HG02870 (cell line): ENCODE measurements around the gene LILRA6.
"Not testable (repeated sequence)": the region's sequence is repeated elsewhere in the genome, so short reads cannot be mapped to it uniquely, and the experiment has no call there.

Experiments used
- ATAC-seq: cut with Tn5 transposase; IDR thresholded peaks from one replicate; pipeline ENCODE4 v1.9.1; 2021; ENCODE audit warnings: mild to moderate bottlenecking, moderate library complexity; ENCODE audit not compliant: unreplicated experiment

Gene LILRA6

GRCh38 chr19:54233941-54234340 is 8.6 kb downstream of the LILRA6 start:
- ATAC-seq: no peak

GRCh38 chr19:54231077-54231931 is 11.3 kb downstream of the LILRA6 start:
- no peak for ATAC-seq

DNA sequence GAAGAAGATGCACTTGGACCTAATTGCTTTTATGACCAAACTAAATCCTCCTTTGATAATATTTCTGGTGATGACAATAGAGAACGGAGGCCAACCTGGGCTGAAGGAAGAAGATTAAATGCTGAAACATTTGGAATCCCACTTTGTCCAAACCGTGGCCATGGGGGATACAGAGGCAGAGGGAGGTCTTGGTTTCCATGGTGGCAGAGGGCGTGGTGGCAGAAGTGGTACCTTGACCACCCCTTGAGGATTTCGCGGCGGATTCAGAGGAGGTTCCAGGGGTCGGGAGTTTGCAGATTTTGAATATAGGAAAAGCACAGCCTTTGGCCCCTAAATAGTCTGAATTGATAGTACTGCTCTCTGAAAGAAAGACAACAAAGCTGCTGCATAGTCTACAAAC is 12.6 kb downstream of the LILRA6 start:
- ATAC-seq: no peak

DNA sequence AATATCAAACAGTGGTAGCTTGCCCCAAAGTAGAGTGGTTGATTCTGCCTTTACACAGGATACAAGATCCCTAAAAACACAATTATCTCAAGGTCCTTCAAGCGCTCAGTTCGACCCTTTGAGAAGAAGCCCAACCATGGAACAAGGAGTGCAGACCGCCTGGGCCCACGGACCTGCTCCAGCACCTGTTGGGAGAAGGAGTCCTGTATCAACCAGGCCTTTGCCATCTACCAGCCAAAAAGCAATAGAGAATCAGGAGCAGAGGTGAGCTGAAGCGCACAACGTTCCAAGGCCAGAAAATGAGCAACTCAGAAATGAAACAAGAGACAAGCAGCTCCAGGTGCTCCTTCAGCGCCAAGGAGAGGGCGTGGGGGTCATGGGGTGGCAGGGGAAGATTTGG is 13.4 kb downstream of the LILRA6 start:
- no peak for ATAC-seq

- ATAC-seq: not testable (repeated sequence)
These were observed 18.0 kb downstream of the LILRA6 start for GRCh38 chr19:54224619-54225018.

- not testable (repeated sequence) for ATAC-seq
These were observed 18.7 kb downstream of the LILRA6 start for GRCh38 chr19:54223937-54224281.

GRCh38 chr19:54223277-54223936 is 19.2 kb downstream of the LILRA6 start:
- ATAC-seq: not testable (repeated sequence)

- ATAC-seq: not testable (repeated sequence)
These were observed 19.9 kb downstream of the LILRA6 start, which contains the start of gene LILRB3 for GRCh38 chr19:54222474-54223276. TSS of gene LILRB3 (minus strand) at chr19:54223007. CDS start at chr19:54222976, 31 bp downstream.

DNA sequence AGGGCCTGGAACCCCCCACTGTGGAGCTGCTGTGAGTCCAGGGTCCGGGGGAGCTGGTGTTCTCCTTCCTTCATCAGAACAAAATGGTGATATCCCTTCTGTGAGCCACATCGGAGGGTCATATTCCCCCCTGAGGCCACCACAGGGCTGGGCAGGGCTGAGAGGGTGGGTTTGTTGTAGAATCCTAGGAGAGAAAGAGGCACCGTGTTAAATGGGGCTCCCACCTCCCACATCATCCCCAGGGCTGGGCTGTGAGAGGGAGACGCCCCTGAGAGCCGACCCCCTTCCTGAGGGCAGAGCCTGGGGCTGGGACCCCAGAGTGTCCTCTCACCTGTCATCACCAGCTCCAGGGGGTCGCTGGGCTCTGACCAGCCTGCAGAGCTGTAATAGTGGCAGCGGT is 20.6 kb downstream of the LILRA6 start:
- not testable (repeated sequence) for ATAC-seq

DNA sequence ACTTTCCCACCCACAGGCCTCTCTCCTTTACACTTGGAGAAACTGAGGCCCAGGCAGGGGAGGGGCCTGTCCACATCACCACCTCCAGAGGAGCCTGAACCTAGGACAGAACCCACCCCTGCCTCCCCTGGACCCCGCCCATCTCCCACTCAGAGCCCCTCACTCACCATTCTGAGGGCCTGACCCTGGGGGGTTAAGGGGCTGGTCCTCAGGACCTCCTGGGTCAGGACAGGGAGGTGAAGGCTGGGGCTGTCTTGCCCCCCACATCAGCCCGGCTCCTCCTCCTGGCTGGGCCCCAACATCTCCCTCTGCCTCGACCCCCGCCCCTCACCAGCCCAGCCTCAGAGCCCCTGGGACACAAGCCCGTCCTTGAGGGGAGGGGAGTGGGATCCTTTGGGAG is 22.9 kb downstream of the LILRA6 start:
- ATAC-seq: not testable (repeated sequence)

DNA sequence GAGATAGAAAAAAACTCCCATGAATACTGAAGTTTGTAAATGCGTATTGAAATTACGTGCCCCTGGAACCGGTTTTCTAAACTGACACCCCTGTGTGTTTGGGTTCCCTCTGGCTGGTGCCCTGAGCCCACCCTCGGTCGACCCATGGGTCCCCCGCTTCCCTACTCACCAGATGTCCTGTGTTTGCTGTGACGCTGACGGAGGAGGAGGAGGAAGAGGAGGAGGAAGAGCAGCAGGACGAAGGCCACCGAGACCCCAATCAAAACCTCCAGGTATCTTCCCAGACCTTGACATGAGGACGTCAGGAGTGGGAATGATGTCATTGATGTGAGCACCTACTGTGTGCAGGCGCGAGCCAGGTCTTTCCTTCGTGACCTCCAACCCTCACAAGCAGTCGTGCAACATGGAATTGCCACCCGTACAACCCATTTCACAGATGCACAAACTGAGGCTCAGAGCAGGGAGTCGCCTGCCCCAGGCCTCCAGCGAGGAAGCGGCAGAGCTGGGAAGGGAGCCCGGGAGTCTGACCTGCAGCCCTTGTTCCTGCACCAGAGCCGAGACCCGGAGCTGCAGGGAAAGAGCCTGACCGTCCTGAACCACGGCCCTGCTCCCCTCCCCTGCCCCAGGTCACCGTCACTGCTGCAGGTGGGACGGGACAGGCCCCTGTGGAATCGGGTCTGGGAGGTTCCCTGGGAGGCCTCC is 23.5 kb downstream of the LILRA6 start:
- ATAC-seq: no peak

- no peak for ATAC-seq
These were observed 24.3 kb downstream of the LILRA6 start for GRCh38 chr19:54218259-54218658.

- ATAC-seq: not testable (repeated sequence)
These were observed 24.9 kb downstream of the LILRA6 start for GRCh38 chr19:54217517-54218247.

DNA sequence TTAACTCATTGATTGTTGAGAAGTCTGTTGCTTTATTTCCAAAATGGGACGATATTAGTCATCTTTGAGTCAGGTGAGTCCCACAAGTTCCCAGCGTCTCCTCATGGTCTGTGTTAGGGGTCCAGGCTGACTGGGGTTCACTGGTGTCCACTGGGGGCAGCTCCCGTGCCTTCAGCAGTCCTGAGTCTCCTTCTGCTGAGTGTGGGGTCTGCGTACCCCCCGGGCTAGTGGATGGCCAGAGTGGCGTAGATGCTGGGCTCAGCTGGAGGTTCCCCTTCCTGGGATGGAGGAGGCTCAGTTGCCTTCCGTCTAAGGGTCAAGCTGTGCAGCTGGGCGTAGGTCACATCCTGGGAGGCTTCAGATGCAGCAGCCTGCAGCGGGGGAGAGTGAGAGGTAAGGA is 25.7 kb downstream of the LILRA6 start:
- no peak for ATAC-seq

GRCh38 chr19:54214734-54215133 is 27.9 kb downstream of the LILRA6 start:
- not testable (repeated sequence) for ATAC-seq

- not testable (repeated sequence) for ATAC-seq
These were observed 28.4 kb downstream of the LILRA6 start for GRCh38 chr19:54214217-54214616.

DNA sequence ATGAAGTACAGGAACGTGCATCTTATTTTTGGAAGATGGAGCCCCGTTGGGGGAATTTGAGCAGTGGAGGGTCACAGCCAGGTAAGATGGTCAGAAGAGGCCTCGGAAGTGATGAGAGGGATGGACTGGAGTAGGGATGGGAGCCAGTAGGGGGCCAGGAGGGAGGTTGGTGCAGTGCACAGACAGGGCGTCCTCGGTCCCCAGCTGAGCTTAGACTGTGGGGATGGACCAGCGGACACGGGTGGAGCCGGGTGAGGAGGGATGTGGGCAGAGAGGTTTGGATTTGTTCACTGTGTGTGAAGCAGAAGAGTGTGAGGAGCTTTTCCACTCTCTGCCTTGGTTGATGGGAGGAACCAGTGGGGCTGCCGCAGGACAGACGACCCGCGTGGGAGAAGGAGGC is 31.4 kb downstream of the LILRA6 start:
- ATAC-seq: no peak

DNA sequence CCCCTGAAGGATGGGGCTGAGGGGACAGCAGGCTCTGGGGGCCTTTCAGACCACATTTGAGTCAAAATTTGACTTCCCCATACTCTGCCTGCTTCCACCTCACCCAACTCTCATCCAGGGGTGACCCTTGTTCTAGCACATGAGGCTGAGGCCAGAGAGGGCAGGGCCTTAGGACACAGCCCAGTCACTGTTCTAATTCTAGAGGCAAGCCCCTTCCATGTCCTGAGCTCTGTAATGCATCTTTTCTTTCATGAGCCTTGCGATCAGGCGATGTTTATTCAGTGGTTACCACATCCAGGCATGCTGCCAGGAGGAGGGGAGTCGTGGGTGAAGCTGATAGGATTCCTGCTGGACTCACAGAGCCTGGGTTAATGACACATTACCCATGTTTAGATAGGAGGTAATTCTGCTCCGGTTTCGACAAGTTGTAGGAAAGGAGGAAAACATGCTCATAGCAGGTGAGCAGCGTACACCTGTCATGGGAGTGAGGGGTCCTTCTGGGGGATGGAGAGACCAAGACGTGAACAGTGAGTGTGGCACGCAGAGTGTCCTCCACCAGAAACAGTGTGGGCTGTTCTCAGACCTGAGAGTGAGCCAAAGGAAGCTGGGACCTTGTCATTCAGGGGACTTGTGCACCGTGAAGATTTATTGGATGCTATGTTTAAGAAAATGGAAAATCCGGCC is 32.6 kb downstream of the LILRA6 start:
- no peak for ATAC-seq

DNA sequence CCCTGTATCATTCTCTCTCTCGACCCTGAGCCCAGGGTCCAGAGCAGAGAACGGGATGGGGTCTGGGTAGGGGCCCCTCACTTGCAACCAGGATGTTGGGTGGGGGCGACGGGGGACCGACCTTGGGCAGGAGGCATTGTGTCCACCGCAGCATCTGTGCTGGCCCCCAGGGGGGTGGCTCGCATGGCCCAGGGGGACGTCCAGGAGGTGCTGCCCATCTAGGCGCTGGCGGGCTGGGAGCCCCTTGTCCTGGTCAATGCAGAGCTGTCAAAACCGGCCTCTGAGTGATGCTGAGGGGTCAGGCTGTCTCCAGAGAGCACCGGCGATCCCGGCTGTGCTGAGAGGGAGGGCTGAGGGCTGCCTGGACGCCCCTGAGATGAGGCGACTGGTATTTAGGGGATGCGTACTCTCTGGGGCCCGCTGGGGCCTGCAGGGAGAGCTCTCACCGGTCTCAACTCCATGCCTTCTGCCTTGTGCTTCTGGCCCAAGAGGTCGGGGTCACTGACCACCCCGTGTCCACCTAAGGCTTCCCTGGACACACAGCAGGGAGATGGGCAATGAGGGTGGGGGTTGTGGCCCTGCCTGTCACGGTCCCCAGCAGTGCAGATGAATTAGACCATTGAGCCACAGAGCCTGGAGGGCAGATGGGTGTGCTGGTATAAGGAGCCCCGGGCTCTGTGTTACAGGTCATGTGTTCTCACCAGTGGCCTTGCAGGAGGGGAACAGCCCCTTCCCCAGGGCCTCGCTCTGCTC is 33.4 kb downstream of the LILRA6 start:
- no peak for ATAC-seq
